PFSK-1 (cell line): Measurements from ENCODE around the gene RAVER2.

ENCODE experiments used
- FOXP2 ChIP-seq: optimal IDR thresholded peaks from 2 replicates; pipeline ENCODE3; 2011; ENCODE audit warnings: borderline replicate concordance, control low read depth, inconsistent platforms; ENCODE audit not compliant: insufficient read depth; ENCODE audit errors: extremely low read length, extremely low read depth
- POLR2AphosphoS5 ChIP-seq: IDR thresholded peaks from 2 replicates; pipeline ENCODE4 v1.6.1; 2012; ENCODE audit warnings: low read depth, mild to moderate bottlenecking, control low read depth, low read length, moderate library complexity
- REST ChIP-seq, 2 experiments: IDR thresholded peaks; 2 replicates each; pipeline versions ENCODE4 v1.6.1 to v1.8.0; 2011 to 2012; ENCODE audit warnings: low read depth in 2 of 2, low read length in 2 of 2, control low read depth in 1 of 2, inconsistent platforms in 1 of 2, mild to moderate bottlenecking in 1 of 2, moderate library complexity in 1 of 2; ENCODE audit not compliant: insufficient read depth in 1 of 2
- TAF1 ChIP-seq: IDR thresholded peaks from 2 replicates; pipeline ENCODE4 v1.6.1; 2012; ENCODE audit warnings: low read length, control low read depth, borderline replicate concordance; ENCODE audit not compliant: insufficient read depth

- TF ChIP-seq POLR2AphosphoS5 (no peak), REST (IDR thresholded peaks at IDR 0.05; ENCODE audit: insufficient read depth in 1 of 2, low read depth in 2 of 2, low read length in 2 of 2) (no peak), FOXP2 (no peak), TAF1 (no peak)
Observed at GRCh38 chr1:64811131-64811530, 66.3 kb downstream of the RAVER2 start.
